Measurements from ENCODE around the gene TTC3.
"Not testable (repeated sequence)": the region's sequence is repeated elsewhere in the genome, so short reads cannot be mapped to it uniquely, and the experiment has no call there.

The TTC3 gene

GRCh38 chr21:37072988-37073416 is at the start of gene TTC3, which contains the start of gene PIGP:
Gene TTC3 (plus strand): TSS chr21:37073254. CDS start chr21:37087258, 14,004 bp downstream.
Gene PIGP (minus strand): TSS chr21:37073071. CDS start chr21:37072515, 556 bp downstream.
- peak; percentile 91 to 93 (median 92) for DNase-seq (ENCODE audit: low read depth in 3 of 3)

GRCh38 chr21:37026499-37026898 is 46.6 kb upstream of the TTC3 start:
- no peak for DNase-seq (ENCODE audit: low read depth in 3 of 3)

GRCh38 chr21:37028570-37028969 is 44.5 kb upstream of the TTC3 start:
- DNase-seq (ENCODE audit: low read depth in 3 of 3) = no peak

- DNase-seq (ENCODE audit: low read depth in 3 of 3) = no peak
Measured at GRCh38 chr21:37030864-37031263, 42.2 kb upstream of the TTC3 start.

GRCh38 chr21:37032293-37032692 is 40.8 kb upstream of the TTC3 start:
- no peak for DNase-seq (ENCODE audit: low read depth in 3 of 3)

GRCh38 chr21:37032877-37033471 is 40.1 kb upstream of the TTC3 start:
- no peak for DNase-seq (ENCODE audit: low read depth in 3 of 3)

GRCh38 chr21:37034394-37034793 is 38.7 kb upstream of the TTC3 start:
- DNase-seq (ENCODE audit: low read depth in 3 of 3) = not testable (repeated sequence)

- DNase-seq (ENCODE audit: low read depth in 3 of 3) = no peak
Measured at GRCh38 chr21:37036177-37036576, 36.9 kb upstream of the TTC3 start.

- no peak for DNase-seq (ENCODE audit: low read depth in 3 of 3)
Measured at GRCh38 chr21:37039411-37040075, 33.5 kb upstream of the TTC3 start.

GRCh38 chr21:37040212-37040611 is 32.8 kb upstream of the TTC3 start:
- DNase-seq (ENCODE audit: low read depth in 3 of 3) = no peak

GRCh38 chr21:37041706-37042271 is 31.3 kb upstream of the TTC3 start:
- no peak for DNase-seq (ENCODE audit: low read depth in 3 of 3)

GRCh38 chr21:37043818-37044217 is 29.2 kb upstream of the TTC3 start:
- no peak for DNase-seq (ENCODE audit: low read depth in 3 of 3)

- no peak for DNase-seq (ENCODE audit: low read depth in 3 of 3)
Measured at GRCh38 chr21:37044643-37045042, 28.4 kb upstream of the TTC3 start.

GRCh38 chr21:37045149-37045548 is 27.9 kb upstream of the TTC3 start:
- DNase-seq (ENCODE audit: low read depth in 3 of 3) = no peak

GRCh38 chr21:37045556-37045955 is 27.5 kb upstream of the TTC3 start:
- no peak for DNase-seq (ENCODE audit: low read depth in 3 of 3)

- DNase-seq (ENCODE audit: low read depth in 3 of 3) = no peak
Measured at GRCh38 chr21:37047079-37047478, 26.0 kb upstream of the TTC3 start.

- DNase-seq (ENCODE audit: low read depth in 3 of 3) = not testable (repeated sequence)
Measured at GRCh38 chr21:37049741-37050140, 23.3 kb upstream of the TTC3 start.

- DNase-seq (ENCODE audit: low read depth in 3 of 3) = no peak
Measured at GRCh38 chr21:37055271-37055855, 17.7 kb upstream of the TTC3 start.

GRCh38 chr21:37057614-37058013 is 15.4 kb upstream of the TTC3 start:
- no peak for DNase-seq (ENCODE audit: low read depth in 3 of 3)

GRCh38 chr21:37058261-37058660 is 14.8 kb upstream of the TTC3 start:
- DNase-seq (ENCODE audit: low read depth in 3 of 3) = no peak

GRCh38 chr21:37059181-37059580 is 13.9 kb upstream of the TTC3 start:
- DNase-seq (ENCODE audit: low read depth in 3 of 3) = no peak

GRCh38 chr21:37060296-37060695 is 12.8 kb upstream of the TTC3 start:
- peak in 1 of 3 donors; percentile 21 for DNase-seq (ENCODE audit: low read depth in 3 of 3)
